HG03135 (cell line): ENCODE measurements around the gene RNF39.
A peak's percentile ranks its signal among the peaks of the same experiment; 100 is the strongest.
"Not testable (repeated sequence)": the region's sequence is repeated elsewhere in the genome, so short reads cannot be mapped to it uniquely, and the experiment has no call there.

Source experiments
- ATAC-seq: cut with Tn5 transposase; IDR thresholded peaks from one replicate; pipeline ENCODE4 v1.9.1; 2021; ENCODE audit warnings: mild to moderate bottlenecking, moderate library complexity; ENCODE audit not compliant: unreplicated experiment

Gene RNF39

GRCh38 chr6:30062471-30063178 lies 12.9 kb downstream of the RNF39 start:
- ATAC-seq = no peak

- peak; percentile 15 for ATAC-seq
Observed at GRCh38 chr6:30061858-30062458, 13.6 kb downstream of the RNF39 start.

GRCh38 chr6:30061092-30061857 lies 14.3 kb downstream of the RNF39 start, which contains the start of gene POLR1H:
Gene POLR1H, plus strand, starts transcription at chr6:30061265. Its CDS starts 260 bp downstream, at chr6:30061525.
- peak; percentile 77 for ATAC-seq

- ATAC-seq = peak; percentile 14
Observed at GRCh38 chr6:30060606-30061091, 14.9 kb downstream of the RNF39 start.

- no peak for ATAC-seq
Observed at GRCh38 chr6:30055513-30055912, 20.1 kb downstream of the RNF39 start.

GRCh38 chr6:30053682-30054081 lies 21.9 kb downstream of the RNF39 start:
- no peak for ATAC-seq

- ATAC-seq = no peak
Observed at GRCh38 chr6:30047220-30047619, 28.3 kb downstream of the RNF39 start.

- ATAC-seq = no peak
Observed at GRCh38 chr6:30044630-30045029, 30.9 kb downstream of the RNF39 start.

GRCh38 chr6:30043744-30044143 lies 31.8 kb downstream of the RNF39 start:
- no peak for ATAC-seq

- no peak for ATAC-seq
Observed at GRCh38 chr6:30042914-30043313, 32.7 kb downstream of the RNF39 start.

- no peak for ATAC-seq
Observed at GRCh38 chr6:30042476-30042875, 33.1 kb downstream of the RNF39 start.

- no peak for ATAC-seq
Observed at GRCh38 chr6:30041821-30042220, 33.7 kb downstream of the RNF39 start.

GRCh38 chr6:30041221-30041620 lies 34.3 kb downstream of the RNF39 start:
- ATAC-seq = no peak

- no peak for ATAC-seq
Observed at GRCh38 chr6:30037182-30037788, 38.3 kb downstream of the RNF39 start.

- ATAC-seq = no peak
Observed at GRCh38 chr6:30035784-30036183, 39.8 kb downstream of the RNF39 start.

GRCh38 chr6:30033440-30033839 lies 42.1 kb downstream of the RNF39 start:
- ATAC-seq = not testable (repeated sequence)

GRCh38 chr6:30031381-30031780 lies 44.2 kb downstream of the RNF39 start:
- no peak for ATAC-seq

GRCh38 chr6:30029588-30029987 lies 46.0 kb downstream of the RNF39 start:
- ATAC-seq = no peak

- no peak for ATAC-seq
Observed at GRCh38 chr6:30025186-30025585, 50.4 kb downstream of the RNF39 start.

GRCh38 chr6:30022712-30023111 lies 52.9 kb downstream of the RNF39 start:
- ATAC-seq = not testable (repeated sequence)

- no peak for ATAC-seq
Observed at GRCh38 chr6:30022189-30022588, 53.4 kb downstream of the RNF39 start.
